ENCODE results near the gene PODN.

The PODN gene

GRCh38 chr1:53091841-53092645, 30.0 kb downstream of the PODN start:
- DNase-seq = no peak

DNA sequence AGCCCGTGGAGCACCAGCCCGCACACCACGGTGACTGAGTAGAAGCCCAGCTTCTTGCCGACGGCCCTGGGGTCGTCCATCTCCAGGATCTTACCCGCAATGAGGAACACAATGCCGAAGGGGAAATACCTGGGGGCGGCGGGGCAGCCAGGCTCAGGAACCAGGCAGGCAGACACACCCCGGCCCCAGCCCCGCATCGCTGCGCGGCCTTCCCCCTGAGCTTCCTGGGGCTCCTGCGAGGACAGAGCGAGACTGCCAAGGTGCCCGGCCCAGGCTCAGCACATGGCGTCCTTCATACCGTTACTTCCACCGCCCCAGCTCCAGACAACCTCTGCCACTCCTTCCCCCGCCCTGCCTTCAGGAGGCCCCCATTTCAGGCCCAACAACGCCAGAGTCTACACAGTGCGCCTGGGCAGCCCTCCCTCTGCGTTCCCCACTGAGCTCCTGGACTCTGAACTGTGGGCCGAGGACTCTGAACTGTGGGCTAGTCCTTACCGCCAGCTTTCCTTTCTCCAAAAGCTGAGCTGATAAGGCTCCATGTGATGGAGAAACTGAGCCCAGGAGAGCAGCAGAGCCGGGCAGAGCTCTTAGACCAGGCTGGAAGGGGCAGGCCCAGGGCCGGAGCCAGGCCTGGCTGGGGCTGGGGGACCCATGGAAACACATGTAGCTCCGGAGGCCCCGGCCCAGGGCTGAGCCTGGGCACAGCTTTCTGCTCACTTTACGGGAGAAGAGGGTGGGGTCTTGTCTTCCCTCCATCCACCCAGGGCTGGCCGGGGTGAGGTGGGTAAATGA, 30.8 kb downstream of the PODN start:
- DNase-seq = no peak

GRCh38 chr1:53093451-53093754, 31.4 kb downstream of the PODN start:
- DNase-seq = no peak

GRCh38 chr1:53093778-53094532, 31.9 kb downstream of the PODN start:
- no peak for DNase-seq

DNA sequence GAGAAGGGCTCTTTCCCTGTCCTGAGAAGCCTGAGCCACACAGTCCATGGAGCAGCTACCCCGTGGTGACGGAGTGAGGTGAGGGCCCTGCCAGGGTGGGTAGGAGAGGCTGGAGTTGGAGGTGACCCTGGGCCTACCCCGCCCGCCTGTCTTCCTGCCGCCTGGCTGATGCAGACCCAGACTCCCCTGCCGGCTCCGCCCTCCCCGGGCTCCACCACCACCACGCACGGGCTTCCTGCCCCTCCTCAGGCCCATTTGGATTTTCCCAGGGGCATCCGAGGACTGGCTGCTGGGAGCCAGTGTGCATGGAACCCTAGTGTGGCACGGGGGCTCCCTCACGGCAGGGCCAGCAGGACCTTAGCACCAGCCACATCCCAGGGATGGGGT, 32.5 kb downstream of the PODN start:
- DNase-seq = no peak

- no peak for DNase-seq
Observed at GRCh38 chr1:53104289-53104913, 42.4 kb downstream of the PODN start.

- no peak for DNase-seq
Observed at GRCh38 chr1:53107090-53107489, 45.1 kb downstream of the PODN start.

DNA sequence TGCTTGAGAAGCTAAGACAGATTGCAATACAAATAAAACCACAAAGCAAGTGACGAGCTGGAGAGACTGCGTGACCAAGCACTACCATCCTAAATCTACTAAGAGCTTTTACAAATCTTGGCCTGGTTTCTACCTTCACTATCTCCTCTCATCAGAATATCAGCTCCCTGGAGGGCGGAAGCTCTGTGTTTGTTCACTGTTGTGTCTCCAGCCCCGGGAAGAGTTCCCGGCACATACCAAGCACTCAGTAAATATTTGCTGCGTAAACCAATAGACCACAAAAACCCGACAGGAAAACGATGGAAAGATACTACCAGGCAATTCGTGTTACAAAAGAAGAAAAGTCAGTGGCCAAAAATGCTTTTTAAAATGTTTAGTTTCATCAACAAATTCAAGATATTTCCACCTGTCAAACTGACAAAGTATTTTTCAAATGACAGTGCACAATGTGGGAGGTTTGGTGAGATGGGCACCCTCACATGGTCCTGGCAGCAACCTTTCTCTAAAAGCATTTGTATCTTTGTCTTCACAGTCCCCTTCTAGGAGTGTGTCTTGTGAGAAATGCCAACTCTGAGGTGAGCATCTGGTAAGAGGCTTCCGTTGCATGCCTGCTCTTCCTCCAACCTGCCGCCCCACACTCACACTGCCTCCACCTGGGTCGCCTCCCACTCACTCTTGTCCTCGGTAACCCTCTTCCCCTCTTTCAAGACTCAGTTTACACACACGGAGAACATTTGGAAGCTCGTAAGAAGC, 45.7 kb downstream of the PODN start:
- DNase-seq = no peak

GRCh38 chr1:53108646-53109580, 46.9 kb downstream of the PODN start:
- no peak for DNase-seq

- DNase-seq = peak; percentile 42
Observed at GRCh38 chr1:53110370-53111072, 48.5 kb downstream of the PODN start.

DNA sequence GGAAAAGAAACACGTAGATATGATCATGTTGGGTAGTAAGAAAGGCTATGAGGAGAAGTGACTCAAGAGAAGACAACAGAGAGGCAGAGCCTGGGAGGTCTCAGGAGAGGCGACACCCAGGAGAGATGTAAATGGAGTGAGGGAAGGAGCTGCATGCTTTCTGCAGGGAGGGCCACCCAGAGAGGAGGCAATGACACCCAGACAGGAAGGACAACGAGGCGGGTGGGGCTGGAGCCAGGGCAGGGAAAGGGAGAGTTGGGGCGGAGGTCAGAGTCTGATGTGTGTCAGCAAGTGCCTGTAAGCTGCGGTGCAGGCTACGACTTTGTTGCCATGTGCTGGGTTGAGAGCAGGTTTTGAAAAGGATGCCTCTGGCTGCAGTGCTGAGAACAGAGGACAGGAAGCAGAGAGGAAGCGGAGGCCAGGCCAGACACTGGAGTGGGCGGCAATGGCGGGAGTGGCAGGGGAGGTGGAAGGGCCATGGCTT, 49.1 kb downstream of the PODN start:
- no peak for DNase-seq

GRCh38 chr1:53111693-53112092, 49.7 kb downstream of the PODN start:
- no peak for DNase-seq

DNA sequence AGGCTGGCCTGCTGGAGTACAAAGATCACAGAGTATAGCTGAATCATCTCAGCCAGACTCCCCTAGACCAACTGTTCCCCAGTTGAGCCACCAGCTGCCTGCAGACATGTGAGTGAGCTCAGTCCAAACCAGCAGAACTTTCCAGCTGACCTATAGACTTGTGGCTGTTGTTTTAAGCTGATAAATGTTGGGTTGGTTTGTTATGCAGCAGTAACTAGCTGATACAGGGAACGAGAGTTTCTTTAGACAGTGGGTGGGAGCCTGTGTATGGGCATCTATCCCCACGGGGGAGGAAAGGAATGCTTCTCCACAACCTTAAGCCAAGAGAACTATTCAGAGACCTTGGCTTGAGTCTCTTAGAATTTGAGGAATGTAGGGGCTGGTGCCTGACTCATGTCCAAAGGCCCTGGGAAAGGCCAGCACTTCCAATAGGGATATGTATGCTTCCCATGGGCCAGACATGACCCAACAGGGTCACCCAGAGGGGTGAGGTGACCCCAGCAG, 50.3 kb downstream of the PODN start:
- no peak for DNase-seq

DNA sequence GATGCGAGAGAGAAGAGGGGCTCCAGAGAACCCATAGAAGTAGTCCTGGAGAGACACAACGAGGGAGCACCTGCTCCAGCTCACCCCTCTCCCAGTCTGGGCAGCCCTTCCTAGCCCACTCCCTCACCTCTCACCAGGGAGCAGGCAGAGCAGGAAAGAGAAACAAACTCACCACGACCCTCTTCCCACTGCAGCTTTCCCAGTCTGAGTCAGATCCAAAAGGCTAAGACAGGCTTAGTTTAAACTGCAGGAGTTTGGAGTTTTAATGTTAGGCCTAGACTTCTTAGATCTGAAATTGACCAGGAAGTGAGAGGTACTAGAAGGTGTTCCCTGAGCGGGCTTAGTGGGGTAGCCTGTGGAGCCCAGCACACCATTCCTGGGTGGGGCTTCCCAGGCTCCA, 50.8 kb downstream of the PODN start:
- no peak for DNase-seq

GRCh38 chr1:53114090-53114489, 52.1 kb downstream of the PODN start:
- DNase-seq = no peak

DNA sequence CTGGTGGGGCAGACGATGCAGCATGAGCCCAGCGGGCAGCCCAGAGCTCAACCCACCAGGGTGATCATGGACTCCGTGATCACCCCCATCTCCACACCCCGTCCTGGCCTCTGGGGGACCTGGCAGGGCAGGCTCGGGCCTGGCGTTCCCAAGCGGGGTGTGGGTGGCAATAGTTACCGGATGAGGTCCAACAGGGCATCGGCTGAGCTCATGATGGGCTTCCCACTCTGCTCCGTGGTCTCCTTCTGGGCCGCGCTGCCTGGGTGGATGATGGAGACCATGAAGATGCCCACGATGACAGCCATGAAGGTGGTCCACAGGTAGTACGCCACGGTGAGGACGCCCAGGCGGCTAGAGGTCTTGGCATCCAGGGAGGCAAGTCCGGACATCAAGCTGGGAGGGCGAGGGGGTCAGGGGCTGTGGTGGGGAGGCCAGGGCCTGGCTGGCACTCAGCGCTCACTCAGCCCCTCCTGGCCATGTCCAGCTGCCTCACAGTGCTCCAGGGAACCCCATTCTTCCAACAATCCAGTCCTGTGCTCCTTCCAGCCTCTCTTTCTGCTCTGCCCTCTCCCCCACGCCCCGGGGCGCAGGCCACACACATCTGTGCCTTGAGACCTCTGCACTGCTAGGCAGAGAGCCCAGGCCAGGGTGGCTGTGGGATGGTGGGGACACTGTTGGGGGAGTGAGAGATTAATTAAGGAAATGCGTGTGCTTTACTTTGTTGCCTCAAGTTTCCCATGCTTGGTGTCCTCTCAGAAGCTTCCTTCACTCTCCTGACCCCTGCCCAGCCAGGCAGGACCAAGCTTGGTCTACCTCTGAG, 52.8 kb downstream of the PODN start:
- DNase-seq = no peak

- peak; percentile 9 for DNase-seq
Observed at GRCh38 chr1:53115403-53116306, 53.6 kb downstream of the PODN start.

GRCh38 chr1:53116307-53116810, 54.3 kb downstream of the PODN start:
- no peak for DNase-seq
